NB4 (cell line): ENCODE measurements around the gene MEP1B.

ENCODE experiments used
- DNase-seq: peaks from one replicate; pipeline ENCODE4 v3.0.0; 2010; ENCODE audit warnings: low read depth
- H3K4me3 ChIP-seq: one replicate; pipeline ENCODE4 v1.5.1; 2011; ENCODE audit warnings: mild to moderate bottlenecking, low read depth, low read length, moderate library complexity
- MYC ChIP-seq: IDR thresholded peaks from 2 replicates; pipeline ENCODE4 v1.6.1; 2011; ENCODE audit warnings: low read depth, low read length
- POLR2A ChIP-seq: IDR thresholded peaks from 2 replicates; pipeline ENCODE4 v1.6.1; 2011; ENCODE audit warnings: mild to moderate bottlenecking; ENCODE audit not compliant: insufficient read length; ENCODE audit errors: extremely low read depth
- TF ChIP-seq, protein P1 (sequence below): IDR thresholded peaks from 2 replicates; pipeline ENCODE4 v1.6.1; 2011; ENCODE audit warnings: low read depth, low read length
- TF ChIP-seq, protein P2 (sequence below): IDR thresholded peaks from one replicate; pipeline ENCODE4 v1.5.1; 2012; ENCODE audit warnings: low read depth, low read length

The MEP1B gene

DNA sequence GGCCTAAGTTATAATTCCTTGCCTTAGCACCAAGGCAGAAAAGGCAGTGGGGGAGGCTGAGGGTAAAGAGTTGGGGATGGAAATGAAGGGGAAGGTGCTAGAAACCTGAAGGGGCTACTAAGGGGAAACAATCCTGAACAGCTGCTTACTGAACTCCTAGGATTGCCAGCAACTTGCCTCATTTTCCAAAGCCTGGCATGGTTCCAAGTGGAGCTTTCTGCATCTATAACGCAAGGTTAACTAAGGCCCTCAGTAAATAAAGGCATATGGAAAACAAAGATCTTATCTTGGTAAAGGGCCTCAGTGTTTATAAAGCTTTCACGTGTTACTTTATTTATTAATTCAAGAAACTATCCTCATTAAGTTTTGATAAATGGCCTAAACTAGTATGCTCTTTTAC is 10.9 kb downstream of the MEP1B start:
- TF ChIP-seq, protein P1, sequence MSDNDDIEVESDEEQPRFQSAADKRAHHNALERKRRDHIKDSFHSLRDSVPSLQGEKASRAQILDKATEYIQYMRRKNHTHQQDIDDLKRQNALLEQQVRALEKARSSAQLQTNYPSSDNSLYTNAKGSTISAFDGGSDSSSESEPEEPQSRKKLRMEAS: no peak
- TF ChIP-seq MYC: no peak
- TF ChIP-seq POLR2A: no peak
- TF ChIP-seq, protein P2, sequence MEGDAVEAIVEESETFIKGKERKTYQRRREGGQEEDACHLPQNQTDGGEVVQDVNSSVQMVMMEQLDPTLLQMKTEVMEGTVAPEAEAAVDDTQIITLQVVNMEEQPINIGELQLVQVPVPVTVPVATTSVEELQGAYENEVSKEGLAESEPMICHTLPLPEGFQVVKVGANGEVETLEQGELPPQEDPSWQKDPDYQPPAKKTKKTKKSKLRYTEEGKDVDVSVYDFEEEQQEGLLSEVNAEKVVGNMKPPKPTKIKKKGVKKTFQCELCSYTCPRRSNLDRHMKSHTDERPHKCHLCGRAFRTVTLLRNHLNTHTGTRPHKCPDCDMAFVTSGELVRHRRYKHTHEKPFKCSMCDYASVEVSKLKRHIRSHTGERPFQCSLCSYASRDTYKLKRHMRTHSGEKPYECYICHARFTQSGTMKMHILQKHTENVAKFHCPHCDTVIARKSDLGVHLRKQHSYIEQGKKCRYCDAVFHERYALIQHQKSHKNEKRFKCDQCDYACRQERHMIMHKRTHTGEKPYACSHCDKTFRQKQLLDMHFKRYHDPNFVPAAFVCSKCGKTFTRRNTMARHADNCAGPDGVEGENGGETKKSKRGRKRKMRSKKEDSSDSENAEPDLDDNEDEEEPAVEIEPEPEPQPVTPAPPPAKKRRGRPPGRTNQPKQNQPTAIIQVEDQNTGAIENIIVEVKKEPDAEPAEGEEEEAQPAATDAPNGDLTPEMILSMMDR: no peak
- DNase-seq: no peak
- no peak overlapping the region for H3K4me3 ChIP-seq

- TF ChIP-seq MYC (no peak), POLR2A (no peak)
- TF ChIP-seq, protein P1: no peak
- TF ChIP-seq, protein P2: no peak
- DNase-seq: no peak
- no peak overlapping the region for H3K4me3 ChIP-seq
These were observed 12.3 kb downstream of the MEP1B start for GRCh38 chr18:32201948-32202672.

GRCh38 chr18:32208023-32208422 is 18.2 kb downstream of the MEP1B start:
- no peak for DNase-seq
- H3K4me3 ChIP-seq: no peak overlapping the region
- TF ChIP-seq POLR2A (no peak), MYC (no peak)
- TF ChIP-seq, protein P2: no peak
- TF ChIP-seq, protein P1: no peak

- no peak overlapping the region for H3K4me3 ChIP-seq
- no peak for DNase-seq
- TF ChIP-seq, protein P1: no peak
- no peak for TF ChIP-seq MYC
These were observed 18.7 kb downstream of the MEP1B start for GRCh38 chr18:32208577-32208976.

DNA sequence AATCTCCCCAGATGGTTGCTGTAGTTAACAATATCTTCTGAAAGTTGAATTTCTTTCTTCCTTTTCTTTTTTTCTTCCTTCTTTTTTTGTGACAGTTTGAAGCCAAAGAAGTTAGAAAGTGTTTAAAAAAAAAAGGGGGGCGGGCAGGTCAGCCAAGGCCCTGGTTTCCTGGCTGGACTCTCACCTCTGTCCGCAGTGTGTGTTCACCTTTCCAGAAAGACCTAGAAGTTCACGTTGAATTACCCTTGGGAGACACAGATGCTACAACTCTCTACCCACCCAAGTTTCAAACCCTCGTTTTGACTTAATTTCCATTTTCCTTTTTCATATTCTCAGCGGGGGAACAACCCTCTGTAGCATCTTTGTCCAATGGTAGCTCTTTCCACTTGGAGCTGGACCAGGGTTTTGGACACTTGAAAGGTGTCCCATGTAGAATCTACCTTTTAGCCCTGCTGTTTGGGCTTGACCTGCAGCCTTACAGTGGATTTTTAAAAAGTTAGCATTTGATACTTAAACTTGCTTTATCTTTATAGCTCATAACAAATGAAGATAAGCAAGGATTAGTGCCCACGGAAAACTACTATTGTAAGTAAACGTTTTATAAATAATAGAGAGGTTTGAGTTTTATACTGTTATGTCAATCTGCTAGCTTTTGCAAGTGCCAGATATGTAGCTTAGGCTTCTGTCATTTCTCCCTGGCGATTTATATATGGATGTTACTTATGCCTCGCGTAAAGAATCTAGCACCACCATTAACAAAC is 20.0 kb downstream of the MEP1B start:
- TF ChIP-seq, protein P1: no peak
- TF ChIP-seq POLR2A: no peak
- TF ChIP-seq, protein P2: no peak
- no peak for TF ChIP-seq MYC
- DNase-seq: no peak
- H3K4me3 ChIP-seq: no peak overlapping the region

DNA sequence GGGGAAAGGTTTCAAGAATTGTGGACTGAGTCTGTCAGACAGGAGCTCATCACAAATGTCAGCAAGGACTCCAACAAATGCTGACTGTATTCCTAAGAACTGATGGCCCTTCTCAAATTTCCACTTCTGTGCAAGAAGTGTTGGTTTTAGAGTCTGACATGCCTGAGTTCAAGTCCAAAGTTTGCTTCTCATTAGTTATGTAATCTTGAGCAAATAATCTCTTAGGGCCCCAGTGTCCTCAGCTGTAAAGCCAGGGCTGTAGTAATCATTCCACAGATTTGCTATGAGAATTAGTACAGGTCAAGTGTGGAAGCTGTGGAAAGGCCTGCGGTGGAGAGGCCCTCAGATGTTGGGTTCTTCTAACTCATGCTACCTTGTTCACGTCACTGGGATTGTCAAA is 23.9 kb downstream of the MEP1B start:
- no peak for TF ChIP-seq POLR2A
- TF ChIP-seq MYC: no peak
- TF ChIP-seq, protein P1: no peak
- TF ChIP-seq, protein P2: no peak
- no peak for DNase-seq
- no peak overlapping the region for H3K4me3 ChIP-seq
